Pancreas (tissue), 10 donors: ENCODE measurements around the gene C1orf116. TPM values are rescaled to one million over a fixed set of nuclear protein-coding genes. Genes with fewer than 3 reads are reported as not detected.
"Not testable (repeated sequence)": the region's sequence is repeated elsewhere in the genome, so short reads cannot be mapped to it uniquely, and the experiment has no call there.

ENCODE experiments used
- ATAC-seq, 4 donors: fragments of 200-7000 bp; cut with Tn5 transposase; one replicate each; pipeline versions ENCODE4 v1.8.0 to v1.9.1; 2020; ENCODE audit warnings: mild to moderate bottlenecking in 4 of 4, moderate library complexity in 4 of 4
- DNase-seq, 6 donors: peaks; one replicate each; pipeline ENCODE4 v3.0.0-alpha.2; 2020
- FAIRE-seq: peaks from 2 replicates; lab custom pipeline; 2012; peaks lifted over from hg19 to GRCh38; lab: Jason Lieb, UNC
- H3K27ac ChIP-seq, 4 donors: fragments of 200-600 bp; sonication (generic); 1 replicate in 3 of 4; 2 replicates in 1 of 4; pipeline versions ENCODE4 v1.5.0 to v1.8.0; 2020
- H3K27me3 ChIP-seq, 4 donors: fragments of 200-600 bp; one replicate each; pipeline ENCODE4 v1.8.0; 2021
- H3K36me3 ChIP-seq, 3 donors: fragments of 200-600 bp; sonication (generic) in 1 of 3; one replicate each; pipeline versions ENCODE4 v1.5.0 to v1.8.0; 2020 to 2021
- H3K4me1 ChIP-seq, 3 donors: fragments of 200-600 bp; one replicate each; pipeline ENCODE4 v1.8.0; 2021
- H3K4me3 ChIP-seq, 4 donors: fragments of 200-600 bp; sonication (generic) in 2 of 4; one replicate each; pipeline versions ENCODE4 v1.5.0 to v1.8.0; 2020 to 2021
- H3K9me3 ChIP-seq, 4 donors: fragments of 200-600 bp; one replicate each; pipeline ENCODE4 v1.8.0; 2021
- CTCF ChIP-seq, 4 donors: fragments of 200-600 bp; sonication (generic) in 3 of 4; IDR thresholded peaks; one replicate each; pipeline versions ENCODE4 v1.5.0 to v1.8.0; 2021; ENCODE audit warnings: antibody characterized with exemption in 4 of 4
- WGBS, 2 donors: extraction: QIAGEN DNeasy Blood & Tissue Kit; methylation state at CpG; one replicate each; pipeline ENCODE4 v1.1.7; 2013; 5-methylcytosine and 5-hydroxymethylcytosine counted together
- intact Hi-C, 3 donors: fragments of 100-400 bp; cut with DNase I; formaldehyde crosslinking; loops; one replicate each; pipeline versions ENCODE4 v1.11.1 to v1.14.2; 2022
- polyA plus RNA-seq, 2 donors: library from polyadenylated mRNA; stranded (reverse); fragments of 200-250 nt; gene quantifications; one replicate each; pipeline ENCODE4 v1.2.3, GENCODE V29; 2013
- total RNA-seq, 6 donors: library from RNA; stranded (reverse); fragmentation: NEBNext Ultra II Directional in 4 of 6; extraction: Animal tissue kit (Norgen Biotek cat#: 25700) in 4 of 6; gene quantifications; one replicate each; pipeline versions ENCODE4 v1.2.1 to v1.2.4, GENCODE V29; 2021 to 2023
- donor health status: healthy with polysubstance abuse.
- donor health status: DM: no; HTN: no; CAD: no; lungs with moderate emphysema.
- donor health status: DM: no; HTN: no; CAD: no.
- donor health status: control.
- donor health status: control.
- donor health status: Bipolar disorder and iron deficiency.
- donor health status: DM: yes; HTN: yes; CAD: no.
- donor health status: DM: no; HTN: no; CAD: no.
- donor health status: DM: no; HTN: no; CAD: no.
- donor health status: DM: yes; HTN: yes; CAD: no.

The C1orf116 gene
- total and polyA plus RNA-seq, 8 donors, result 7.8 to 26.9 (median 10.1) TPM

DNA sequence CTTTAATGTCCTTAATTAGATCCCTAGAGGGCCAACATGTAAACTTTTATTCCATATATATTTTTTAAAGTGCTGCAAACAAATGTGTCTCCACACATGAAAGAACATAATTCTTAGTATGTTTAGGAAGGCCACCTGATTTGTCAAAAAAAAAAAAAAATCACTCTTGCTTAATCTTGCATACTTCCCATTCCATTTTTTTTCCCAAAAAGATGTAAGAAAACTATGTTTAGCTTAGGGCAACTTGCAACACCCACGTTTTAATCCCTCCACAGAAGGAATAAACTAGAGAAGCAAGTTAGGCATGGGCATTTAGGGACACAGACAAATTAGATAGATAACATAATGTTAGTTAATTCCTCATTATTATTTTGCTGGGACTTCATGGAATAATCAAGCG is 12.9 kb upstream of the C1orf116 start:
- Histone ChIP-seq H3K27ac (no peak overlapping the region), H3K4me1 (peaks cover 11 to 31% (median 28%) of the 10 kb centered on the region in 3 donors), H3K36me3 (peaks cover 0 to 15% (median 0%) of the 10 kb centered on the region in 3 donors), H3K27me3 (no peaks in the 10 kb centered on the region), H3K4me3 (no peak overlapping the region), H3K9me3 (no peaks in the 10 kb centered on the region)
- FAIRE-seq, result no peak
- WGBS, 2 donors, result 69 to 70% methylated on average over 2 of the region's 2 CpGs
- no peak for ATAC-seq
- no peak for TF ChIP-seq CTCF (IDR thresholded peaks at IDR 0.05)
- DNase-seq, result no peak
- intact Hi-C loops, result no loop called here

DNA sequence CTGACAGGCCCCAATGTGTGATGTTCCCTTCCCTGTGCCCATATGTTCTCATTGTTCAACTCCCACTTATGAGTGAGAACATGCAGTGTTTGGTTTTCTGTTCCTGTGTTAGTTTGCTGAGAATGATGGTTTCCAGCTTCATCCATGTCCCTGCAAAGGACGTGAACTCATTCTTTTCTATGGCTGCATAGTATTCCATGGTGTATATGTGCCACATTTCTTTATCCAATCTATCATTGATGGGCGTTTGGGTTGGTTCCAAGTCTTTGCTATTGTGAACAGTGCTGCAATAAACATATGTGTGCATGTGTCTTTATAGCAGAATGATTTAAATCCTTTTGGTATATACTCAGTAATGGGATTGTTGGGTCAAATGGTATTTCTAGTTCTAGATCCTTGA is 8.8 kb upstream of the C1orf116 start:
- H3K4me3 ChIP-seq, ATAC-seq, DNase-seq, H3K36me3 ChIP-seq, FAIRE-seq, intact Hi-C loops, H3K27ac ChIP-seq, H3K27me3 ChIP-seq, H3K9me3 ChIP-seq: not testable (repeated sequence)
- peaks cover 5 to 20% (median 14%) of the 10 kb centered on the region in 3 donors for H3K4me1 ChIP-seq
- 75 to 89% methylated on average over 2 of the region's 2 CpGs for WGBS, 2 donors

GRCh38 chr1:207040181-207040533 is 7.6 kb upstream of the C1orf116 start:
- no peak for DNase-seq
- ATAC-seq, result peak in 1 of 4 donors; percentile 10
- H3K36me3 ChIP-seq, result no peaks in the 10 kb centered on the region
- no peaks in the 10 kb centered on the region for H3K27me3 ChIP-seq
- peak overlapping the region in 1 of 4 donors; percentile 69 for H3K27ac ChIP-seq
- 27 to 34% methylated on average over 3 of the region's 3 CpGs for WGBS, 2 donors
- TF ChIP-seq CTCF (IDR thresholded peaks at IDR 0.05), result no peak
- intact Hi-C loops, result no loop called here
- FAIRE-seq, result no peak
- no peaks in the 10 kb centered on the region for H3K9me3 ChIP-seq
- no peak overlapping the region for H3K4me3 ChIP-seq
- peaks cover 0 to 12% (median 7%) of the 10 kb centered on the region in 3 donors for H3K4me1 ChIP-seq

DNA sequence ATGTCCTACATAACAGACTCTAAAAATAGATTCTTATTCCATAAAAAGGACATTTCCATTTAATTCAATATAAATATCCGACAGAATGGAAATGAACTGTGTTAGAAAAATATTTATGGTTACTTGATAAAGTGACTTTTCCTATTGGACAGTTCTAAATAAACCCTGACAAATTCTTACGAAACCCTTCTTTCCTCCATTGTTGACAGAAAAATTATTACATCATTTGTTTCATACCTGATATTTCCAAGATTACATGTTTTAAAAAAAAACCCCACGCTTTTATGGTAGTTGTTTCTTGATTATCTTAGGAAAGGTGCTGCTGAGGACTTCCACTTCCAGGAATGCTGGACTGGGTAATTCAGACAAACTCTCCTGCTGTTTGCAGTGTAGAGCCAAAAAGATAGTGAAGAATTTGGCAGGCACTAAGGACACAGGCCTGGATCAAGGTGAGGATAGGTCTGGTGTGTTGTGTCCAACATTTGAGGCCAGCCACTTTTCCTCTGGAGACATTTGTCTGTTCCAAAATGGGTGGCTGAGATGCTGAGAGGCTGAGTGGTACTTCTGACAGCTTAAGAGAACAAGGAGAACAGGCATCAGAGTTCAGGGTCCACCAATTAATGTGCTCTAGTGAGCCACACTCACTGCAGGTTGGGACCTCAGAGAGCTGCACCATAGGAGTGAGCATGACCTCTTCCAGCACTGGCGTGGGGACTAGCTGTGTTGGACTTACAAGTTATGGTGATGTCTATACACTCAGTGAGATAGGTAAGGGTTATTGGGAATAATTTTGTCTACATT is 7.0 kb upstream of the C1orf116 start:
- WGBS, 2 donors, result 29 to 38% methylated on average over 4 of the region's 4 CpGs
- ATAC-seq, result peak; percentile 79 to 95 (median 88)
- peak overlapping the region in 3 of 4 donors; percentile 16 to 69 (median 36) for H3K27ac ChIP-seq

GRCh38 chr1:207036865-207037264 is 4.3 kb upstream of the C1orf116 start:
- intact Hi-C loops, result no loop called here
- Histone ChIP-seq H3K36me3 (no peaks in the 10 kb centered on the region), H3K4me3 (no peak overlapping the region), H3K27ac (no peak overlapping the region), H3K9me3 (no peaks in the 10 kb centered on the region), H3K27me3 (no peaks in the 10 kb centered on the region), H3K4me1 (peaks cover 6 to 21% (median 17%) of the 10 kb centered on the region in 3 donors)
- TF ChIP-seq CTCF (IDR thresholded peaks at IDR 0.05), result no peak
- DNase-seq (no peak), FAIRE-seq (no peak), ATAC-seq (no peak)
- 79 to 82% methylated on average over 1 of the region's 1 CpG for WGBS, 2 donors

More for the DNA sequence above, 7.0 kb upstream of the C1orf116 start:
- H3K4me1 ChIP-seq, result peaks cover 0 to 12% (median 7%) of the 10 kb centered on the region in 3 donors
- intact Hi-C loops, result no loop called here
- H3K9me3 ChIP-seq, result no peaks in the 10 kb centered on the region
- no peak overlapping the region for H3K4me3 ChIP-seq
- H3K27me3 ChIP-seq, result no peaks in the 10 kb centered on the region
- FAIRE-seq (no peak), DNase-seq (no peak)
- no peak for TF ChIP-seq CTCF (IDR thresholded peaks at IDR 0.05)
- H3K36me3 ChIP-seq, result no peaks in the 10 kb centered on the region
